ENCODE data around the gene SYNE2. TPM values are rescaled to one million over a fixed set of nuclear protein-coding genes. Genes with fewer than 3 reads are reported as not detected.
A peak's percentile ranks its signal among the peaks of the same experiment; 100 is the strongest.
"Not testable (repeated sequence)": the region's sequence is repeated elsewhere in the genome, so short reads cannot be mapped to it uniquely, and the experiment has no call there.

Gene SYNE2
- total RNA-seq, 4 donors from 2014 or later = 314 to 379 (median 342) TPM

- Histone ChIP-seq H3K27ac (peak overlapping the region; percentile 71 to 79 (median 78)), H3K4me3 (replicated peaks in 1 of 3) (no peak overlapping the region), H3K36me3 (no peaks in the 10 kb centered on the region), H3K27me3 (no peaks in the 10 kb centered on the region), H3K9me3 (no peaks in the 10 kb centered on the region), H3K4me1 (peaks cover 50 to 51% of the 10 kb centered on the region in 2 donors)
- WGBS, 2 donors = 21 to 46% methylated on average over 1 of the region's 1 CpG
- TF ChIP-seq POLR2A (IDR thresholded peaks at IDR 0.05) = peak in 1 of 2 donors; percentile 20
- TF ChIP-seq, protein P1, sequence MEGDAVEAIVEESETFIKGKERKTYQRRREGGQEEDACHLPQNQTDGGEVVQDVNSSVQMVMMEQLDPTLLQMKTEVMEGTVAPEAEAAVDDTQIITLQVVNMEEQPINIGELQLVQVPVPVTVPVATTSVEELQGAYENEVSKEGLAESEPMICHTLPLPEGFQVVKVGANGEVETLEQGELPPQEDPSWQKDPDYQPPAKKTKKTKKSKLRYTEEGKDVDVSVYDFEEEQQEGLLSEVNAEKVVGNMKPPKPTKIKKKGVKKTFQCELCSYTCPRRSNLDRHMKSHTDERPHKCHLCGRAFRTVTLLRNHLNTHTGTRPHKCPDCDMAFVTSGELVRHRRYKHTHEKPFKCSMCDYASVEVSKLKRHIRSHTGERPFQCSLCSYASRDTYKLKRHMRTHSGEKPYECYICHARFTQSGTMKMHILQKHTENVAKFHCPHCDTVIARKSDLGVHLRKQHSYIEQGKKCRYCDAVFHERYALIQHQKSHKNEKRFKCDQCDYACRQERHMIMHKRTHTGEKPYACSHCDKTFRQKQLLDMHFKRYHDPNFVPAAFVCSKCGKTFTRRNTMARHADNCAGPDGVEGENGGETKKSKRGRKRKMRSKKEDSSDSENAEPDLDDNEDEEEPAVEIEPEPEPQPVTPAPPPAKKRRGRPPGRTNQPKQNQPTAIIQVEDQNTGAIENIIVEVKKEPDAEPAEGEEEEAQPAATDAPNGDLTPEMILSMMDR (IDR thresholded peaks at IDR 0.05) = no peak
- DNase-seq = peak; percentile 23 to 49
- intact Hi-C loops (cut with DNase I) = no loop called here
Measured at GRCh38 chr14:64035143-64035542, 182.3 kb downstream of the SYNE2 start.

DNA sequence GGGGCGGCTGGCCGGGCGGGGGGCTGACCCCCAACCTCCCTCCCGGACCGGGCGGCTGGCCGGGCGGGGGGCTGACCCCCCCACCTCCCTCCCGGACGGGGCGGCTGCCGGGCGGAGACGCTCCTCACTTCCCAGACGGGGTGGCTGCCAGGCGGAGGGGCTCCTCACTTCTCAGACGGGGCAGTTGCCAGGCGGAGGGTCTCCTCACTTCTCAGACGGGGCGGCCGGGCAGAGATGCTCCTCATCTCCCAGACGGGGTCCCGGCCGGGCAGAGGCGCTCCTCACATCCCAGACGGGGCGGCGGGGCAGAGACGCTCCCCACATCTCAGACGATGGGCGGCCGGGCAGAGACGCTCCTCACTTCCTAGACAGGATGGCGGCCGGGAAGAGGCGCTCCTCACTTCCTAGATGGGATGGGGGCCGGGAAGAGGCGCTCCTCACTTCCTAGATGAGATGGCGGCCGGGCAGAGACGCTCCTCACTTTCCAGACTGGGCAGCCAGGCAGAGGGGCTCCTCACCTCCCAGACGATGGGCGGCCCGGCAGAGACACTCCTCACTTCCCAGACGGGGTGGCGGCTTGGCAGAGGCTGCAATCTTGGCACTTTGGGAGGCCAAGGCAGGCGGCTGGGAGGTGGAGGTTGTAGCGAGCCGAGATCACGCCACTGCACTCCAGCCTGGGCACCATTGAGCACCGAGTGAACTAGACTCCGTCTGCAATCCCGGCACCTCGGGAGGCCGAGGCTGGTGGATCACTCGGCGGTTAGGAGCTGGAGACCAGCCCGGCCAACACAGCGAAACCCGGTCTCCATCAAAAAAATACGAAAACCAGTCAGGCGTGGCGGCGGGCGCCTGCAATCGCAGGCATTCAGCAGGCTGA is 185.3 kb downstream of the SYNE2 start:
- intact Hi-C loops (cut with DNase I); DNase-seq: not testable (repeated sequence)
- whole genome bisulfite sequencing, 2 donors = 98% methylated on average over 39 to 42 of the region's 66 CpGs

GRCh38 chr14:64038841-64039542 is 186.2 kb downstream of the SYNE2 start:
- Histone ChIP-seq H3K36me3 (no peaks in the 10 kb centered on the region), H3K9me3 (no peaks in the 10 kb centered on the region), H3K27ac (peak overlapping the region in 1 of 3 donors; percentile 63), H3K4me1 (peaks cover 29 to 33% of the 10 kb centered on the region in 2 donors), H3K4me3 (replicated peaks in 1 of 3) (no peak overlapping the region), H3K27me3 (no peaks in the 10 kb centered on the region)
- no peak for DNase-seq
- TF ChIP-seq, protein P1 (IDR thresholded peaks at IDR 0.05) = no peak
- TF ChIP-seq POLR2A (IDR thresholded peaks at IDR 0.05) = no peak
- intact Hi-C loops (cut with DNase I) = no loop called here
- WGBS, 2 donors = 88 to 95% methylated on average over 5 of the region's 5 CpGs

More for the DNA sequence above, 185.3 kb downstream of the SYNE2 start:
- H3K4me3 ChIP-seq (replicated peaks in 1 of 3); H3K36me3 ChIP-seq; H3K9me3 ChIP-seq; H3K27me3 ChIP-seq; H3K27ac ChIP-seq: not testable (repeated sequence)
- H3K4me1 ChIP-seq = peaks cover 33 to 35% of the 10 kb centered on the region in 2 donors

DNA sequence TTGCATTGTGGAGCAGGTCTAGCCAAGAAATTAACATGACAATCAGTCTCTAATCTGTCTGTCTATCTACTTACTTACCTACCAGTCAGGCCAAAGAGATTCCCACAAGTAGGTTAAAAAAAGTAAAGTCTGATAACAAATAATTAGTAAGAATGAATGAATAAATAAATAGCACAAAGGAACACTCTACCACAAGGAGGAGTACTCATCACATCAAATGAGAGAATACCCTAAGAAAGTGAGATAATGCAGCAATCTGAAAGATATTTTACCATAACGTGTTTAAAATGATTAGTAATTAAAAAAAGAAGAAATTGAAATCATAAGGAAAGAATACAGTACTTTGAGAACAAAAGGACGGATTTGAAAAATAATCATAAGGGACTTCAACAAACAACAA is 187.2 kb downstream of the SYNE2 start:
- H3K27me3 ChIP-seq = no peaks in the 10 kb centered on the region
- intact Hi-C loops (cut with DNase I) = loop anchor here (10.0 kb wide), 1 partner anchor 65 kb away; no protein-coding TSS in a partner anchor
- 94 to 98% methylated on average over 2 of the region's 2 CpGs for WGBS, 2 donors
- H3K36me3 ChIP-seq = no peaks in the 10 kb centered on the region
- no peak for DNase-seq
- no peaks in the 10 kb centered on the region for H3K9me3 ChIP-seq
- peaks cover 19 to 23% of the 10 kb centered on the region in 2 donors for H3K4me1 ChIP-seq
- H3K27ac ChIP-seq = peak overlapping the region in 1 of 3 donors; percentile 28
- TF ChIP-seq, protein P1 (IDR thresholded peaks at IDR 0.05) = peak in 3 of 6 experiments; percentile 19 to 33 (median 32)
- TF ChIP-seq POLR2A (IDR thresholded peaks at IDR 0.05) = no peak
- no peak overlapping the region for H3K4me3 ChIP-seq (replicated peaks in 1 of 3)

DNA sequence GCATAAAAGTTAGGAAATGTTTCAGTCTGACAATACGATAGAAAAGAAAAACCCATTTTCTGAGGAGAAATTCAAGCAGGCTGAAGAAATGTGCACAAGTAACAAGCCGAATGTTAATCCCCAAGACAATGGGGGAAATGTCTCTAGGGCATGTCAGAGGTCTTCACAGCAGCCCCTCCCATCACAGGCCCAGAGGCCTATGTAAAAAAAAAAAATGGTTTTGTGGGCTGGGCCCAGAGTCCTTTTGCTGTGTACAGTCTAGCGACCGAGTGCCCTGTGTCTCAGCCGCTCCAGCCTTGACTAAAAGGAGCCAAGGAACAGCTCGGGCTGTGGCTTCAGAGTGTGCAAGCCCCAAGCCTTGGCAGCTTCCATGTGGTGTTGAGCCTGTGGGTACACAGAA is 190.5 kb downstream of the SYNE2 start:
- not testable (repeated sequence) for H3K27me3 ChIP-seq; H3K27ac ChIP-seq; H3K9me3 ChIP-seq; DNase-seq; H3K36me3 ChIP-seq; H3K4me3 ChIP-seq (replicated peaks in 1 of 3)
- 96 to 98% methylated on average over 6 of the region's 6 CpGs for WGBS, 2 donors
- H3K4me1 ChIP-seq = peaks cover 6 to 13% of the 10 kb centered on the region in 2 donors
- intact Hi-C loops (cut with DNase I) = loop anchor here (10.0 kb wide), 1 partner anchor 62 kb away; no protein-coding TSS in a partner anchor
